ENCODE data around the gene EEF1AKMT2.

Gene EEF1AKMT2

DNA sequence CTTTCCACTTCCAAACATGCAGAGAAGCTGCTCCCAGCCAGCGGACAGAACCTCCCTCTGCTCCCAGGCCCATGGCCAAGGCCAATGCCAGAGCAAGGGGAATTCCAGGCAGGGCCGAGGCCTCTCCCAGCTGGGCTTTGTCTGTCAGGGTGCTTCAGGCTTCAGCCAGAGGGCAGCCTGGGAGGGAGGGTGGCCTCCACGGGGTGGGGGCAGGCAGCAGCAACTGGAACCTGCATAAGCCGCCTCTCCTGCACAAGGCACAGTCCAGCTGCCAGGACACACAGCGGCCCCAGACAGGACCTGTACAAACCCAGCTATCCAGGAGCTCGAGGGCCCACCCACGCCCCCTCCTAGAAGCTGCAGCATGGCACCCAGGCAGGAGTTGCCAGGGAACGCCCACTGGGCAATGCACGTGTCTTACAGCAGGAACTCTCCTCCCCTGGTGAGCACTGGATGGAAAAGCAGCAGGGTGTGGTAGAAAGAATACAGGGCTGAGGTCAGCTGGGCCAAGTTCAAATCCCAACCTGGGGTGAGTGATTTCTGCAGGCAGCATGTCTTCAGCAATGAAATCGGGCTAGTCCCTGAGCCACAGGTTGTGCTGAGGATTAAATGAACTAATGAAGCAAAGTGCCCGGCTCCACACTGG is 55.1 kb downstream of the EEF1AKMT2 start:
- no peak for DNase-seq

DNA sequence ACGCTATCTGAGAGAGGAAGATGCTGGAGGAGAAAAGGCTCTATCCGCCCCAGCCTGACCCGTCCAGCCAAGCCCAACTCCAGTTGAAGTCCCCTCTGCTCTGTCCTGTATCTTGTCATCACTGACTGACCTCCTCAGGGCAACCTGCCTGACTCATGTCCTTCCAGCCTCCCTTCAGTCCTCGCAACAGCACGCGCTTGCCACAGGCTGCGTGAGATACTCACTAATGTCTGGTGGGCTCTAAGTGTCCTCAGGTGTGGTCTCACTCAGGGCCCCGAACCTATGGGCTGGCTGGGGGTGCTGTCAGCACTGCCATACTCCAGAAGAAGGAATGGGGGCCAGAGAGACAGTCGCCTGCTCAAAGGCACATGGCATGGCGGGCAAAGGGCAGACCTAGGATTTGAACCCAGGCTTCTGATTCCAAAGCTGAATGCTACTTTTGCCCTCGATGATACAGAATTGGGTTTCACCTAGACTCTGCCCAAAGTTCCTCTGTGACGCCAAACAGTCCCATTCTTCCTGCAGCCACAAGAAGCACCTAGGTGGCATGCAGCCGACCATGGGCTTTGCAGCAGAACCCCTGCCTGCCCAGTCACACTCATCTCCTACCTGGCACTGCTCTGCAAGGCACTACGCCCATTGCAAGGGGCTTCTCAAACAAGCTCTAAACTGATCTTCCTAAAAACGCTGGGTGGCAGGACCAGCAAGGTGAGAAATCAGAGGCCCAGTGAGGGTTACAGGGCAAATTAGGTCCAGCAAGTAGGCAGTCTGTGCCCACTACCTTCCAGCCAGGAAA is 56.0 kb downstream of the EEF1AKMT2 start:
- no peak for DNase-seq

DNA sequence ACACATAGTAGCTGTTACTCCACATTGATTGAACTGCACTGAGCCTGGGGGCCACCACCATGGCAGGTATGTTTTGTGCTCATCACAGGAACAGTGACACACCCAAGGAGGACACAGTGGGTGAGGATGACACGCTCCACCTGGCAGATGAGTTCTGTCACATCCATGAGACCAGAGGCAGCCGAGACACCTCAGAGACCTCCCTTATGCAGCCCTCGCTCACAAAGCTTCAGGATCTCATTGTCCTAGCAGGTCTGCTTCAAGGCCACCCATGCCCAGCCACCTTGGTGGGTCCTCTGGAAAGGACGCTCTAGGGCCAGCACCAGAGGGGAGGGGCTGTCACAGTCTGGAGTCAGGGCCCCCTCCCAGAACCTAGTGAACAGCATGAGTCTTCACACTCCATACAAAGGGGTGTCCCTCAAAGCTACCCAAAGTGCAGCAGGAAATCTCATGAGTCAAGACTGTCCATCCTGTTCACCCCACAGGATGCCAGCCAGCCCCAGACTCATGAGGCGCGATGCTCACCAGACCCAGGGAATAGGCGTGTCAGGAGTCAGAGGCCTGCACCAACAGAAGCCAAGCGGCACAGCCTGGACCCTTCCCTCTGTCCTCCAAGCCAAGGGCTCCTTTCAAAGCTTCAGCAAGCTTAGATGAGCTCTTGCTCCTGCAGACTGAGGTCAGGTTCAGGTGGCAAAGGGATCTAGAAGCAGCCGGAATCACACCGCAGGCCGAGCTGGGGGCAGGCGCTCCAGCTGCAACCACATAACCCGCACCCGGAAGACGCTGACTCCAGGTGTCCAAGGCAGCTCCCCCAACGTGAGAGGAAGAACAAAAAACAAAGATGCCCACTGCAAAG is 57.1 kb downstream of the EEF1AKMT2 start:
- no peak for DNase-seq

DNA sequence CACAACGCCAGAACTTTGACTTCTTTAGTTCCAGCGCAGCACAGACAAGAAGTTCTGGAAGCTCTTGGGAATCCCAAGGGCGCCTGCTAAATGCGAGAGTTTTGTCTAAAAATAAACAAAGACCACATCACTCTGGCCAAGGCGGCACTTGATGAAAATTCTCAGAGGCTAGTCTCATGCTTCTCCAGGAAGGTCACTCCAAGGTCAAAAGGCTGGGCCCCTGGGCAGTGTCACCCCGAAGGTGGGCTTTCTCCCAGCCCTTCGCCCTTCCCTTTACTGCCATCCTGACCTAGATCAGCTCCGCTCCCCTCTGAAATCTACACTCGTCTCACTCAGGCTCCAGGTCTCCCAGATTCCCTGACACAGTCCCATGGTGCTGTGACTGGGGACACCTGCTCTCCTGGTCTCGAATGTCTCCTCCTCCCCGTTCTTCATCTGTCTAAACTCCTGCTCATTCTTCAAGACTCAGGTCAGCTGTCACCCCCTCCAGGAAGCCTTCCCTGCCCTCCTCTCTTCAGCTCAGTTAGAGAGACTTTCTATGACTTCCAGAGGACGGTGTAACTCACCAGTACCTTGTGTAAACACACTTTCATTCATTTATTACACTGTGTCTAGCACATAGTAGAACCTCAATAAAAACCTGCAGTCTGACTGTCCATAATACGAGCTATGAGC is 58.0 kb downstream of the EEF1AKMT2 start:
- DNase-seq = no peak

DNA sequence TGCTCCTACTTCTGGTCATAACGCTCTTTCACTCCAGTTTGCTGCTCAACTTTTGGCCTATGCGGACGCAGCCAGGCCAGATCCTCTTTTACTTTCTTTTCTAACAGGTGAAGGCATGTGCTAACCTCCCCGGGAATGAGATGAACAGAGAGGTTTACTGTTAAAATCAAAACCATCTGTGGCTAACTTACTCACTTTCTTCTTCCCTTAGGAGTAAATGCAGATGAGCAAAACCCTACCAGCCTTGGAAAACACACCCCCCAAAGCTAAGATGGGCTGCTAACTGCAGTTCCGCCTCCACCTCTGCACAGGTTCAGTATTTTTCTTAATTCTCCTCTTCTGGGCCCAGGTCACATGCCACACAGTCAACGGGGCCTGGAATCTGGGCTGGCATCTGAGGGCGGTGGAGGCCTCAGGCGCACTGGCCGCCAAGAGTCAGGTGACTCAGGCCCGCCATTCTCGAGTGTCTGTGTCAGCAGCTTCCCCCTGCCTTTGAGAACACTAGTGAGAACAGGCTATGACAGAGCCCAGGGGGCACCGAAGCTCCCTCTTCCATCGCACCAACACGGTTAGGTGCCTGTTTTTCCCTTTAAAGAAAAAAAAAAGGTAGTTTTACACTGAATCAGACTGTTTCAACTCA is 58.6 kb downstream of the EEF1AKMT2 start:
- DNase-seq = no peak

DNA sequence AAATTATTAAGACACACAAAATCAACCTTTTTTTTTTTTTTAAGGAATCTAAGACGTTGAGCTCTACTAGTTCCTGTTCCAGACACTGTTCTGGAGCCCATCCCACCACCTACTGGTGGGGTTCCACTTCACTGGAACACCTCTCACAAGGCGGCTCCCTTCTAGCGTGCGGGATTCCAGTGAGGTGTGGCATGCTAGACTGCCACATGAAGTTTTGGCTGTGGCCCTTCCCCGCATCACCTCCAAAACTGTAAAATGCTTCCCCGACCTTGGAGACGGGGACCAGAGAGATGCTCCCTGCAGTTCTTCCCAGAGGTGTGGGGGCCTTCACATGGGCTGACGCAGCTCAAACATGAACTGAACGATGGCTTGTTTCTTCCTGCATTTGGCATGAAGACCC is 60.1 kb downstream of the EEF1AKMT2 start:
- DNase-seq = no peak

DNA sequence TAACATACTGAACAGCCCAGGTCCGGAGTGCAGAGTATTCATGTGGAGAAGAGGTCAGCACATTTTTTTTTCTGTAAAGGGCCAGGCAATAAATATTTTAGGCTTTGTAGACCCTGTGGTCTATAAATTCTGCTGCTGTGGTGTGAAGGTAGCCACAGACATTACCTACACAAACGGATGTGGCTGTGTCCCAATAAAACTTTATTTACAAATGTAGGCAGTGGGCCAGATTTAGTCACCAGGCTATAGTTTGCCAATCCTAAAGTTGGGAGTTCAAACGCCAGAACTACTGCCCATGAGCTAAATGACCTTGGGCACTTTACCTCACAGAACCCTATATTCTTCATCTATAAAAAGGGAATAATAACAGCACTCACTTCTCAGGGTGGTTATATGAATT is 60.9 kb downstream of the EEF1AKMT2 start:
- no peak for DNase-seq

DNA sequence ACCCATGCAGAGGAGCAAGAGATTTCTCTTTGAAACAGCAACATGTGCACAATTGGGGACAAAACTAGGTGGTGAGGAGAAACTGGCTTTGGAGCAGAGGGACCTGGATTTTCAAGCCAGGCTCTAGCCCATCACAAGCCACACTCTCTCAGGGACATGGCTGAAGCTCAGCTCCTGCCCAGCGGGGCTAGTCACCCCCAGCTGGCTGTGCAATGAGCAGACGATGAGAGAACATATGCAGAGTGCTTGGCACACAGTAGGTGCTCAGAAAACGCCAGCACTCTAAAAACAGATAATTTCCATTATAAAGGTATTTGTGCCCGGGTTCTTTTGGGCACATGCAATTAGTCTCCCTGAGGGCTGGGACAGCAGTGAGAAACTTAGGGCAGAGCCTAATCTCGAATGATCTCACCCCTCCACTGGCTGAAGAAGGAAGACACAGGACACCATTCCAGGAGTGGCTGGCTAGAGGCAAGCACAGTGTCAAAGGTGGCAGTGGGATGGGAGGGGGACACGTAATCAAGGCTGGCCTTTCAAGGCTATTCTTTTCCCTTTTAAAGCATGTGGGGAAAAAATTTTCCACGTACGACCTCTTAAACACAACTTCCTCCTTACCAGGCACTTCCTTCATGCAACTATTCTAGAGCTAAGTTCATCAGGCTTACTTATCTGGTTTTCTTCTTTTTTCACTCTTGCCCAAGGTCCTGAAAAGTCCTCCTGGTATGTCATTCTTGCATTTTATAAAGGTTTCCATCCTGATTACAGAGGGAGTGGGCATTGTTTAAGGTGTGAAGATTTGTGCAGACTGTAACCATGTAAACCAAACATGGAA is 62.6 kb downstream of the EEF1AKMT2 start:
- DNase-seq = no peak

DNA sequence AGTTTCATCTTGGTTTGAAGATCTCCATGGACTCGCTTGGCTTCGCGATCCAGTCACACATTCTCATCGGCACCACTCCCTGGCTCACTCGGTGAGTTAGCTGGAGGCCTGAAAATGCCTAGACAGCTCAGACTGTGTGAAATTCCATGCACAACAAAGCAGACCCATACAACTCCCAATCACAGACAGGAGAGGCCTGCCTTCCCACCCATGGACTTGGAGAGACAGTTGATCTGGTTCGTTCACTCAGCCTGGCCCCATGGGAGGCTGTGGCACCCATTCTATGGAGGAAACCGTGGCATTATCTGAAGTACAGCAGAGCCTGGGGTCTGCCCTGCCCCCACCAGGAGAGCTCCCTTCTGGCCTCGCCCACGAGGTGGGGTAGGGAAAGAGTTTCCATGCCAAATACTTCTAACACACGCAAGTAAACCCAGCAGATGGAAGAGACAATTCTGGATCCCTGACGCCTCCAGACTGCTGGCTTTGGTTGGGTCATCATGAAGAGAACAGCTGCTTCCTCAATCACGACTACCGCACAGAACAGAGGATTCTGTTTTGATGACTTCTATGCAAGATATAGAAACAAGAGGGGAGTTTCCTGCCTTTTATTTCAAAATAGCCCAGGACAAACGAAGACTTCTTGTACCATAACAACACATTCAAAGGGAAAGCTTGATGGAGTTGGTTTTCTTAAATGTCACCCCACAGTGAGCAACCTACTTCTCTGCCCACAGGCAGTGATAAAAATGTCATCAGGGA is 63.4 kb downstream of the EEF1AKMT2 start:
- DNase-seq = no peak

DNA sequence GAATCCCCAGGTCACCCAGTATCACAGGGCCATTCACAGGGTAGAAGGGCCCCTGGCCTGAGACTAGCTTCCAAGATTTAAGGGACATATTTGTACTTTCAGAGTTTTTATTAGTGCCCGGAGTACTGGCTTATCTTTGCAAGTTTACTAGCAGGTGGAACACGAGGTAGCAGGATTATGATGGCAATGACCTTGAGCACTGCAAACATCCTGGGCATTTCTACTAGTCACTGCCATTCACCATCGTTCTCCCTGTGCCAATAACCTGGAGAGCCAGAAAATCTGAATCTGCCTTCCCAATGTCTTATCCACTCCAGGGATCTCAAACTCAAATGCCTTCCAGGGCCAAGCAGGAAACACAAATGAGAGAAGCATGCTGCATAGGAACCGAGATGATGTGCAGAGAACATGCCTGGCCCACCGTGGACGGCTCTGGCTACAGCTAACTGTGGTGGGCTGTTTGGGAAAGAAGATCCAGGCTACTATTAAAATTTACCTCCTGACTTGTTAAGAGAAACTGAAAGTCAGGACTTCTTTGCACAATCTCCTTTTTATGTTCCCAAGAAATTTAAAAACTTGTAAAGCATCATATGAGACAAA is 64.2 kb downstream of the EEF1AKMT2 start:
- no peak for DNase-seq

DNA sequence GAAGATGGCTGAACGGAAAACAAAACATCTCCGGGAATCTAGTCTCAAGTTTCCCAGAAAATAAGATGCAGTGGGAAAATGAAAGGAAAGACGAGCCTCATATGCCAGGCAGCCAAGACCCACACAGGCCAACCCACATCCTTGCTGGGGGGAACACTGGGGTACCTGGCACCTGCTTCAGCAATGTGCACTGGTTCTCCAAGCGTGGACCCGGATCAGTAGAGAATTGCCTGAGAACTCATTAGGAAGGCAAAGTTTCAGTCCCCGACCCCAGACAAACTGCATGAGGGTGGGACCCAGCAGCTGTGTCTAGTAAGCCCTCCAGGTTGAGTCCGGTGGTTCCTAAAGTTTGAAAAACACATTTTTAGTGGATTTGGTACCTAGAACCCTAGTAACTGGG is 65.9 kb downstream of the EEF1AKMT2 start:
- no peak for DNase-seq

DNA sequence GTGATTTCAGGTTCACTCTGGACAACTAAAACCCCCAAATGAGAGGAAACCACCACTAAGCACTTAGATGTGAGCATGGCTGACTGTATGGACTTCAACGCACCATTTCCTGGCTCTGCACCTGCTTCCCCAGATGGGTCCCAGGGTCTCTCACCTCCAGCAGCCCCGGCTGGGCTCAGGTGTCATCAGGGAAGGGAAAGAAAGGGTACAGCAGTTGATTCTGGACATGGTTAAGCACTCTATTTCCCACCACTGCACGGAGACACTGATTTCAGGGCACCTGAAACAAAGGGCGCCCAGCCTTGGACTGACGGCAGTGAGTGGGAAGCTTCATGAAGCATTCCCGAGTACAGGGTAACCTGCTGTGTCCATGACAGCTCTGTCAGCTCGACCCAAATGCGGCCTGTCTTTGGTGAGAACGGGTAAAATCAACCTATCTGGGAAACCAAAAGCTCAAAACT is 66.5 kb downstream of the EEF1AKMT2 start:
- DNase-seq = no peak

DNA sequence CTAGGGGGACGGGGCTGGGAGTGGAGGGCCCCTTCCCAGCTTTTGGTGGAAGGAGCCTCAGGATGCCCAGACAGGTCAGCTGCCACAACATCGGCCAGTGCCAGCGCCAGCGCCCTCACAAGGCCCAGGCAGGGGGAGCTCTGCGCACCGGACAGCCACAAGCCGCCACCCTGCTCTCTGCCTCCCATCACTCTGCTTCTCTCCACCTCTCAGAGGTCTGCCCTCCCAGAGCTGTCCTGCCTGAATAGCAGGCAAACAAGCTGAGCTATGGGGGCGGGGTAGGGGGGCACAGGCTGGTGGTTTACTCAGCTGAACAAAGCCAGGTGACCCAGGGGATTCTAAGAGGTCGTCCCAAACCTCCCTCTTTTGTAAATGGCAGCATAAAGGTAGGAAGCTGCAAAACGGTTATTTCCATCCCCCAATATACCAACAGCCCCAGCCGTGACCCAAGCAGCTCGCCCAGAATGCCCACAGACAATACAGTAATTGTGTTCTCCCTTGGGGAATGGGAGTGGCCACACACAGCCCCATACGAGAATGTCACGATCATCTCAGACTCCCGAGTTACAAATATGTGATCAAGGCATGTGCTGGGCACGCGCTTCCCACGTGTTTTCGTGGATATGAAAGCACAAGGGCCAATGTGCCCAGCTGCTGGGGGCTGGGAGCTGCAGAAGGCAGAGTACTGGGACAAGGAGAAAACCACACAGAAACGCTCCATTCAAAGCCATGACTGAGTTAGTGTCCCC is 67.2 kb downstream of the EEF1AKMT2 start:
- DNase-seq = no peak

DNA sequence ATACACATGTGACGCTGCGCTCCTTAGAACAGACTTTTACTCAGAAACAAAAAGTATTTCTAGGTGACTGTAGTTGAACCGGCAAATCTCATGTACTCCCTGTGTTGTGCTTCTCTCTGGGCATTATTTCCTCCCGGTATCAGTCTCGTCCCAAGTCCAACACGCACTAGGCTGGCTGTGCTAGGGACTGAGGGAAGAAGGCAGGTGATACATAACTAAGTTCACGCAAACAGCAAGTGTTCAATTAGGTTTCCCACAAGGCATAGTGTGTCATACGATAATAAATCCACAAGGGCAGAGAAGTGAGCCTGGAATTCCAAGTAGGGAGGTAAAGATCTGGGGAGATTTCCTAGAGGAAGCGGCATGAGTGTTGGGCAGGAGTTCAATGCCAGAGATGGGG is 67.9 kb downstream of the EEF1AKMT2 start:
- no peak for DNase-seq

DNA sequence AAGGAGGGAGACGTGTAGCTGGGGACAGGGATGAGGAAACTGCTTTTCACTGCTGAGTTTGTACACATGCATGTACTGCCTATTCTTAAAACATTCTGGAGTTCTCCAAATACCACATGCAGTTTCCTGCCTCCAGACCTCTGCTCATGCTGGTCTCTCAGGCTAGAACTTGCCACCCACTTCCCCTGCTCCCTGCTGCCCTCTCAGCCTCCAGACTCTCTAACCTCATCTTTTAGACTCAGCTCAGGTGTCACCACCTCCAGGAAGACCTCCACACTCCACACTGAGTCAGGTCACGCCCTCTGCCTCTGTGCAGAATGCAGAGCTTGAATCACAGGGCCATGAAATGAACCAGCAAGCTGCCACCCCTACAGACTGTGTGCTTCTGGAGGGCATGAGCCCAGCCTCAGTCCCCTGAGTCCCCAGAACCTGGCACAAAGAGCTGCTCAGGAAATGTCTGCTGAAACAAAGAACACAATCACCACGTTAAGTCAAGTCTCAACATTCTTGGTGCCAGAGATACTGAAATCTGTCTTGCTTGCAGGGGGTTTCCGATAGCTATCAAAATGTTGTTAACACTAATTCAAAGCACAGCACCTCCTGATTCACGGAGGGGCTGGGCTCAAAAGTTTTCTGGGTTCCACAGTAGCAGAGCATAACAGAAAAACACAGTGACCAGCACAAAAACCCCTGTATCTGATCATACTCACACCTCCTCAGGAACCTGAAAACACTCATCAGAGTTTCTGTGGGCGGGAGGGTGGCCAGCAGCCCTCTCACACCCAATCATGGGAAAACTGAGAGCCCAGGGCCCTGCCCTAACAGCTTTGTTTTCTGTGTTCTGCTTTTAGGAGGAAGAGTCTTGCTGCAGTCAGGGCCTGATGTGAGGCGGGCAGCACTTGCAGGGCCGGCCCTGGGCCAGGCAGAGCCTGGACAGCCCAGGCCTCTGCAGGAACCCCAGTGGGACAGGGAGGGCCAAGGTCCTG is 68.6 kb downstream of the EEF1AKMT2 start:
- no peak for DNase-seq

DNA sequence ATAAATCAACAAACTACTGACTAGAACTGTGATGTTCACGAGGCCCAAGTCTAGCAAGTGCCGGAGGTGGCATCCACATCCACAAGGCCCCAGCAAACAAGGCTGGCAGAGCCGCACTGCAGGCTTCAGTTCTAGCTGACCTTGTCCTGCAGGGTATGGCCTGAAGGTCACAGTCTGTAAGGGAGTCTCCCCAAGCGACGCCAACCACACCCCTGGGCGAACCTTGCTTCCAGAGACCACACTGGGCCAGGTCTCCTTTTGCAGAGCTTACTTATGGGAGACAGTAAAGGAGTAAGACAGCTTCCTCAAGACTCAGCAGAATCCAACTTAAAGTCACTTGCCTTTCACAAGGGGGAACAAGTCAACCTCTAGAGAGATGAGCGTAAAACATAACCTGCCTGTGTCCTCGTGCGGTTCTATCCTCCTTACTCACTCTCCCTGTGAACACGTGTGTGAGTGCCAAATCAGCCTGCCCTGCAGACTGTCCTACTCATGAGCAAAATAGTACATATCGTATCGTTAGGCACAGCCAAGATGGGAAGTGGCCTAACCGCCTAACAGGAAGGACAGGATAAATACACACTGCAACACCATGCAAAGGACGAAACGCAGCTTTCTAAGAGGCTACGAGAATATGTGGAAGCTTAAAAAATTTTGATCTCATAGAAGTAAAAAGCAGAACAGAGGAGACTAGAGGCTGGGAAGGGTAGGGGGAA is 70.2 kb downstream of the EEF1AKMT2 start:
- DNase-seq = no peak

DNA sequence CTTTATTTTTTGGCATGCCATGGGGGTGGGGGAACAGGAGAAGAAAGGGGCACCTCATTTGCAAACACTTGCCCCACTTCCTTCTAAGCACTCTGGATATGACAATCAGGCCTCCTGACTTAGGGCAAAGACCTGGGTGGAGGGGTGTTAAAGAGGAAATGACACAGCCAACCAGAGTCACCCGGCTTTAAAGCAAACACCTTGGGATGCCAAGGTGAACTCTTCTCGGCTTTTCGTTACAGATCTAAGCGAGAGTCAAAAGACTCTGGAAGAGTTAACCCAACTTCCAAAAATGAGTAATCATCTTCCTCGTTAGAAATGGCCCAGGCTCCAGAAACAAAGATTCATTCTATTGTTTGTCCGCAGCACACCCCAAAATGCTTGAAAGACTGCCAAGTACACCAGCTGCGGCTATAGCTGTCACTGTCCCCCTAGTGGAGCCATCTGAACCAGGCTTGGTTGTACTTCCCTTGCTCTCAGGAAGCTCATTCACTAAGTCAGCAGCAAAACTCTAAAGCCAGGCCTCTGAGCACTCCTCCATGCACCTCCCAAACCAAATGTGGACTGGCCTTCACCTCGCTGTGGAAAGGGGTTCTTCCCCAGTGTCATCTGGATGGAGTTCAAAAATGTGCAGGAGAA is 72.4 kb downstream of the EEF1AKMT2 start:
- DNase-seq = no peak

All from NCI-H1048 (cell line).